GM18505 (cell line): ENCODE data around the gene TULP1.

Experiments
- ATAC-seq: cut with Tn5 transposase; IDR thresholded peaks from one replicate; pipeline ENCODE4 v1.9.1; 2021; ENCODE audit not compliant: unreplicated experiment
- POLR2A ChIP-seq: IDR thresholded peaks from 4 replicates; pipeline ENCODE4 v1.6.1; 2011; ENCODE audit warnings: borderline replicate concordance; ENCODE audit not compliant: insufficient read depth, insufficient read length; ENCODE audit errors: extremely low read depth

TULP1 gene

DNA sequence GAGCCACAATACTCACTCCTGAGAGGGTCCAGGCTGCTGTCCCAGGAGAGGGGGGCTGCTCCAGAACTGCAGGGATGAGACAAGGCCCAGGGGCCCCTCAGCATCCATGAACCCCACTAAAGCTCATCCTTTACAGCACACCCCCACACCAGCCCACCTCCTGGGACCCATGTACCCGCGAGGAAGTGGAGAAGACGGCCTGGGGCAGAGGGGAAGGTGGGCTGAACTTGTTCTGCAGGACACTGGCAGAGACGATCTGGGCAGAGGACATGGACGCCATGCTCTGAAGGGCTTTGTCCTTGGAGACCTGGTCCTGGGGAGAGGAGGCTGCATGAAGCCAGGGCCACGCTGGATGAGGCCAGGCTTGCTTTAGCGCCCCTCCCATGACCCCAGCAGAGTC lies 34.4 kb downstream of the TULP1 start:
- no peak for TF ChIP-seq POLR2A
- ATAC-seq: no peak

DNA sequence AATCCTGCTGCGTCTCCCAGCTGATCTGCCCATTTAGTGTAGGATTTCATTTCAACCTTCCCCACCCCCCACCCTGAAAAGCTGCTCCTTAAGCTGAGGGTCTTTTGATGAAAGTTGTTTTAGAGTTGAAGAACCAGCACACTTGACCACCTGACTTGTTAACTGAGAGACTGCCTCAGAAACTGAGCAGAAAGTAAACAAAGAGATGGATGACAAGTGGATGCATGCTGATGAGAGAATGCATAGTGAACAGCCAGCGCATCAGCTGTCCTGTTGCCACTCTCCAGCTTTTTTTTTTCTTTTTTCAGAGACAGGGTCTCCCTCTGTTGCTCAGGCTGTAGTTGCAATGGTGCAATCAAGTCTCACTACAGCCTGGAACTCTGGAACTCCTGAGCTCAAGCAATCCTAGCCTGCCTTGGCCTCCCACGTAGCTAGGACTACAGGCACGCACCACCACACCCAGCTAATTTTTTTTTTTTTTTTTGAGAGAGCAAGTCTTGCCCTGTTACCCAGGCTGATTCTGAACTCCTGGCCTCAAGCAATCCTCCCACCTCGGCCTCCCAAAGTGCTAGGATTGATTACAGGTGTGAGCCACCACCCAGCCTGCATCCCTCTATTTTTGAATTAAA lies 35.0 kb downstream of the TULP1 start:
- TF ChIP-seq POLR2A: no peak

DNA sequence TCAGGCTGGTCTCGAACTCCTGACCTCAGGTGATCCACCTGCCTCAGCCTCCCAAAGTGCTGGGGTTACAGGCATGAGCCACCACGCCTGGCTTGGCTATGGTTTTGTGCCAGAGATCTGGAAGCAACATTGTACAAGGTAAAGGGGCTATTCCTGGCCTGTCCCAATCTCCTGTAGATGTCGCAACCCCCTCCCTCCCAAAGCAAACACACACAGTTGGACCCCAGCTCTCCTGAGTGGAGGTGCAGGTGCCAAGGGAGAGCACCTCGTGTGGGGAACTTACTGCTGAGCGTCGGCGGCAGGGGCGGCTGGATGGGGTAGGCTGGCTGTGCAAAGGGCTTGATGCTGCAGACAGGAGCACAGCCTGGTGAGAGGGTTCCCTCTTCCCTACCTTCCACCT lies 35.7 kb downstream of the TULP1 start:
- ATAC-seq: no peak
- no peak for TF ChIP-seq POLR2A

More for the DNA sequence above, 35.0 kb downstream of the TULP1 start:
- no peak for ATAC-seq

DNA sequence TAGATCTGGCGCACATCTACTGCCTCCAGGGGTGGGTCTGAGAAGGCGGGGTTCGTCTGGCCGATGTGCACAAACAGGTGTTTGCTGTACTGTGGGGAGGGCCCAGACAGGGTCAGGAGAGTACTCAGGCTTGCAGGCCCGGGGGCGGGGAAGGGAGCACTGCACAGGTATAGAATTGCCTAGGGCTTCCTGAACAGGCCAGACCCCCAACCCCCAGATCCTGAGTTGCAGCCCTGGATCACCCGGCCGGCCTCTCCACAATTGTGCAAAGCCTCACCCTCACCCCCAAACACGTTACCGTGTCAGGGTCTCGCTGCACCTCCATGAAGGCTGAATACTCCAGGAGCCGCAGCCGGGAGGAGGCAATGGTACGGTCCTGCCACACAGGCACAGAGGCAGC lies 36.7 kb downstream of the TULP1 start:
- no peak for ATAC-seq
- TF ChIP-seq POLR2A: no peak

DNA sequence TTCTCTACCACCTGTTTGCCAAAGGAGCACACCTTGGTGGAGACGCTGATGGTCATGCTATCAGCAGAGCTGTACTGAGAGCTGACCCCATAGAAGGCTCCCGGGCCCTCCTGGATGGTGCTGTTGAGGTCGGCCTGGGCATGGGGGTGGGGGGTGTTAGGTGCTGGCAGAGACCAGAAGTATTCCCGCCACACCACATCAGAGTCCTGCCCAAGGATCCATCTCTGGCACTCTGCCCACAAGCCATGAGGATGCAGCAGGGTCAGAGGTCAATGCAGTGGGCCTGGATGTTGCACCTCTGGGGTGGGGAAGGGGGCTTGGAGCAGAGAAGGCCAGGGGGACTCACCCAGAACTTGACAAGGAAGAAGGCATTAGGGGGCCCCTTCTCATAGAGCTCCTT lies 37.1 kb downstream of the TULP1 start:
- TF ChIP-seq POLR2A: no peak
- ATAC-seq: no peak

DNA sequence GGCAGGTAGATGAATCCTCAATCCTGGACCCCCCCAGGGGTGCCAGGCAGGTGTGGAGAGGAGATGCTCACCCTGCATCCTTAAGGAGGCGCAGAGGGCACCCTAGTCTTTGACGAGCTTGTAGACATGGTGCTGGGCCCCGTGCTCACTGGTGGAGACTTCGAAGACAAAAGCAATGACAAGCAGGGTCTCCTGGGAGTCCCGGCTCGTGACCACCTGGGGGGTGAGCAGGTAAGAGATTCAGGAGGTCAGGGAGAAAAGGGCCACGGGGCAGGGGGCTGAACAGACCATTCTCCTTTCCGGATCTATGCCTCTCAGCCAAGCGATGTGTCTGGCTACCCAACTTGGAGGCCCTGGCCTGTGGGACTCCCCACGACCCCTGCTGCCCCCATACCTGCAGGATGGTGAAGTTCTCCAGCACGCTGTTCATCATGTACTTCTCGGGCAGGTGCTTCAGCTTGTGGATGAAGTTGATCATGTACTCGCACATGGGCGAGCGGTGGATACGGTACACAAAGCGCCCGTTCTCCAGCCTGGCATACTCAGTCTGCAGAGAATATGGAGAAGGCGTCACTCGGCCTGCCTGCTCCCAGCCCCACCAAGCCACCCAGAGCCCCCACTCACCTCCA lies 37.6 kb downstream of the TULP1 start:
- no peak for ATAC-seq
- TF ChIP-seq POLR2A: no peak

DNA sequence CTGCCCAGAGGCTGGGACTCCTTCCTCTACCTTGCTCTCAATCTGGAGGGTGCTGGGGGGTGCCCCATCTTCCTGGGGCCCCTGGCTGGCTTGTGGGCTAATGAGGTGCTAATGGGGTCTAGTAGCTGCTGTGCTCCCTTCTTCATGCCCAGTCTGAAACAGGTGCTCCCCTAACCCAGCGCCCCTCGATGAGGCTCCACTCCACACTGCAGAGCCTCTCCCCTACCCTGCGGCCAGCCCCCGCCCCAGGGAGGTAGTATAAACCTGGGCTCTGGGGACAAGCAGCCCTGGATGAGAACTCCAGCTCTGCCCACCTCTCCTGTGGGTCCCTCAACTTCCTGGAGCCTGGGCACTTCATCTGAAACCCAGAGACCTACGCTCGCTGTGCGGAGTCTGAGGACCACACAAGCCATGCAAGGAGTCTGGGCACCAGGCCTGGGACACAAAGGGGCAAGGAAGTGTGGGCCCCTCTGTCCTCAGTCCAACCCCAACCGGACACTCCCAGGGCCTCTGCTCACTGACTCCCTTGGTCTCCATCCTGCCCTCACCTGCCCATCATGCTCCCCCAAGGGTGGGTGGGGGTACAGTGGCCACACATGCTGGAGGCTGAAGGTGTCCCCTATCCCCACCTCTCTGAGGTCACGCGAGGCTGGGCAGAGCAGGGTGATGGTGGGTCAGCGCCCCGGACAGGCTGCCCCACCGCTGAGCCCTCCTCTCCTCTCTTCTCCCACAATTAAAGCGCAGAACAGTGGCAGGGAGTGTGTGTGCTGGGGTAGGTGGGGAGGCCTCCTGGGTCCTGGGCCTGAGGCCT lies 38.4 kb downstream of the TULP1 start:
- TF ChIP-seq POLR2A: no peak
- no peak for ATAC-seq

DNA sequence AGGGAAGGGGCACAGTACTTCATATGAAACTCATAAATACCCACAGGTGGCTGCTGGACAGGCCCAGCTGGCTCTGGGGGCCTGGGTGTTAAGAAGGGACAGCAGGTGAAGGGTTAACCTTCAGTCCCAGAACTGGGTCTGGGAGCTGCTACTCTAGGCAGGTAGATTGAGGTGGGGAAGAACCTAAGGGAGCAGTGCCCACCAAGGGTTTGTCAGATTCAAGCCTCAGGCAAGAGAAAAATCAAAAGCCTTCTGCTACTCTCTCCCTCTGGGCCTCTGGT lies 38.9 kb downstream of the TULP1 start:
- TF ChIP-seq POLR2A: no peak
- ATAC-seq: no peak

DNA sequence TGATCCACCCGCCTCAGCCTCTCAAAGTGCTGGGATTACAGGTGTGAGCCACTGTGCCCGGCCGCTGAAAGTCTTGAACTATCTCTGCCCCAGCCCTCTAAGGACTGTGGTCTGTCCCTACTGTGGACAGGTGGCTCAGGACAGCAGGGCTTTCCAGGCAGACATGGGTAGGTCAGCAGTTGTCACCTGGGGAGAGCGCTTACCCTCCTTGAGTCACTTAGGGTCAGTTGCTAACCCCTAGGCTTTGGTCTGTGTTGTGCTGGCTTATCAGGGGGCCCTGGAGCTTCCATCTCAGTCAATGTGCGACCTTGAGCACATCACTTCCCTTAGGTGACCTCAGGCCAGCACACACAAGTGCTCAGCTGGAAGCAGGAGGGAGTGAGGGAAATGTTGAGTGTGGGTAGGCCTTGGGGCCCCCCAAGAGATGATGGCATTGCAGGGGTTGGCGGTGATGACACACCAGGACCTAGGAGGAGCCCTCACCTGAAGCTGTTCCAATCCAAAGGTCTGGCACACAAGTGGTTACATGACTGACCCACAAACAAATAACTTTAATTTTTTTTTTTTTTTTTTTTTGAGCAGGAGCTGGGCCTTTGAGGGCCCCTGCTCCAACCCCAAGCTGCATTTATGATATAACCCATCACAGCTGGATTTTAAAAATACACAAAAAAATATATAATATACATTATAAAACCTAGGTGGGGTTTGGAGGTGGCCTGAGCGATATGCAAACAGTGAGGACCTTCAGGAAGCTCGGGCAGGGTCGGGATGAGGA lies 39.4 kb downstream of the TULP1 start:
- peak; percentile 33 for TF ChIP-seq POLR2A
- no peak for ATAC-seq

DNA sequence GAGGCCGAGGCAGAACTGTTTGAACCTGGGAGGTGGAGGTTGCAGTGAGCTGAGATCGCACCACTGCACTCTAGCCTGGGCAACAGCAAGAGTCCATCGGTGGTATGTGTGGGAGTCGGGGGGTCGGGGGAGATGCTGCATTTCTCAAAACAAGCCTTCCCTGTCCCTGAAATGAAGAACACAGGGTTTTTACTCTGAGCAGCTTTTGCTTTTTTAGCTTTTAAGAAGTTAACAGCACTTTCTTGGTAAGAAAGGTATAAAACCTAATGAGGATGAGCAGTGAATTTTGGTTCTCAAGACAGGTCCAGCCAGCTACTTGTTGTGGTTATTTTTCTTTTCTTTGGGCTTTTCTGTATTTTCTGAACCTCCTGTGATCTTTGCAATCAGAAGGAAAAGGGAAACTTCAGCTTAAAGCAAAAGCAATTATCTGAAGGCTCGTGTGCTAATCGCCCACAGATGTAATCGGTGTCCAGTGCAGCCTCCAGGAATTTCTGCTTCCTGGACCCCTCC lies 40.8 kb downstream of the TULP1 start:
- no peak for ATAC-seq
- TF ChIP-seq POLR2A: no peak

DNA sequence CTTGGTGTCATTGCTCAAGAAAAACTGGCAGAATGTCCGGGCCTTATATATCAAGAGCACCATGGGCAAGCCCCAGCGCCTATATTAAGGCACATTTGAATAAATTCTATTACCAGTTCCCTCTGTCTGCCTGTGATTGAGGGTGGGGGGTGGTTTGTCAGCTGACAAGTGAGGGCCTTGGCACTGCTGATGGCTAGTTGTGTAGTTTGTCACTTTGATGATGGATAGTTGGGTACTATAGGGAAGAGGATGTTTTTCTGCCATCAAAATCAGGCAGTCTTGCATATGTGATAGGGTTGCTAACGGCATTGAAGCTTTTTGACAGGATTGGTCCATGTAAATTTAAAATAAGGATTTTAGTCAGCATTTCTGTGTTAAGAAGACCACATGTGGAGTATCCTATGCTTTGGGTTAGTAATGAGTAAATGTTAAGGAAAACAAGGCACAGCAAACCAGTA lies 42.0 kb downstream of the TULP1 start:
- ATAC-seq: no peak
- TF ChIP-seq POLR2A: no peak

DNA sequence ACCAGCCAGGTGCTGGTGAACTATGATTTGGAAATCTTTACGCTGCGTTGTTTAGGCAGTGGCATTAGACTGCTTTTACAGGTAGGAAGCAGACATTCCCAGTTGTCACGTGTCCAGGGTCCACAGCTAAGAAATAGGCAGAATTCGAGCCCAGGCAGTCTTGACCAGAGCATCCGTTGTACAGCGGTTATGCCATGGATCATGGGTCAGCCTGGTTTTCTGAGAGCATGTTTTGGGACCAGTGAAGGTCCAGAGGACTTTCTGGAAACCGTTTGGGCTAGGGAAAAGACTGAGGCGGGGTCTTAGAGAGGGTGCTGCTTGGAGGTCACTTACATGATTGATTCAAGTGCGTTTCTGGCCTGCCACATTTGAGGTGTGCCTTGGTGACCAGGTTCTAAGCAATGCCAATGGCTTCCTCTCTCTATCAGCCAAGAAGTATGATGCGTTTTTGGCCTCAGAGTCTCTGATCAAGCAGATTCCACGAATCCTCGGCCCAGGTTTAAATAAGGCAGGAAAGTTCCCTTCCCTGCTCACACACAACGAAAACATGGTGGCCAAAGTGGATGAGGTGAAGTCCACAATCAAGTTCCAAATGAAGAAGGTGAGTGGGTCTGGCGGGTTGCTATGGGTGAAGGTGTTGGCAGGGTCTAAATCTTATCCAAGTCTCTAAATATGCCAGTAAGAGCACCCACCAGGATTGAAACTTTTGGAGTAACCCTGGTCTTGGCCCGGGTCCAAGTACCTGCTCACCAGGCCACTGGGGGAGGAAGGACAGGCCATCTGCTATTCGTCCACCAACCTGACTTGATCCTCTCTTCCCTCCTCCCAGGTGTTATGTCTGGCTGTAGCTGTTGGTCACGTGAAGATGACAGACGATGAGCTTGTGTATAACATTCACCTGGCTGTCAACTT lies 42.7 kb downstream of the TULP1 start:
- ATAC-seq: no peak
- peak; percentile 18 for TF ChIP-seq POLR2A
